Thyroid gland (tissue), 4 donors: Measurements from ENCODE around the gene ENDOU.

Experiments
- POLR2A ChIP-seq, 2 donors: fragments of 450-650 bp; IDR thresholded peaks; one replicate each; pipeline ENCODE4 v1.6.1; 2017; ENCODE audit warnings: antibody characterized with exemption in 2 of 2, mild to moderate bottlenecking in 2 of 2, moderate library complexity in 1 of 2
- TF ChIP-seq, protein P1 (sequence below), 6 experiments: fragments of 200-600 bp in 3 of 6; fragments of 450-650 bp in 3 of 6; sonication (generic) in 3 of 6; IDR thresholded peaks; one replicate each; pipeline ENCODE4 v1.5.1; 2016 to 2019; ENCODE audit warnings: antibody characterized with exemption in 6 of 6, mild to moderate bottlenecking in 2 of 6, inconsistent platforms in 1 of 6, moderate library complexity in 1 of 6

- TF ChIP-seq POLR2A (IDR thresholded peaks at IDR 0.05) = no peak
- TF ChIP-seq, protein P1, sequence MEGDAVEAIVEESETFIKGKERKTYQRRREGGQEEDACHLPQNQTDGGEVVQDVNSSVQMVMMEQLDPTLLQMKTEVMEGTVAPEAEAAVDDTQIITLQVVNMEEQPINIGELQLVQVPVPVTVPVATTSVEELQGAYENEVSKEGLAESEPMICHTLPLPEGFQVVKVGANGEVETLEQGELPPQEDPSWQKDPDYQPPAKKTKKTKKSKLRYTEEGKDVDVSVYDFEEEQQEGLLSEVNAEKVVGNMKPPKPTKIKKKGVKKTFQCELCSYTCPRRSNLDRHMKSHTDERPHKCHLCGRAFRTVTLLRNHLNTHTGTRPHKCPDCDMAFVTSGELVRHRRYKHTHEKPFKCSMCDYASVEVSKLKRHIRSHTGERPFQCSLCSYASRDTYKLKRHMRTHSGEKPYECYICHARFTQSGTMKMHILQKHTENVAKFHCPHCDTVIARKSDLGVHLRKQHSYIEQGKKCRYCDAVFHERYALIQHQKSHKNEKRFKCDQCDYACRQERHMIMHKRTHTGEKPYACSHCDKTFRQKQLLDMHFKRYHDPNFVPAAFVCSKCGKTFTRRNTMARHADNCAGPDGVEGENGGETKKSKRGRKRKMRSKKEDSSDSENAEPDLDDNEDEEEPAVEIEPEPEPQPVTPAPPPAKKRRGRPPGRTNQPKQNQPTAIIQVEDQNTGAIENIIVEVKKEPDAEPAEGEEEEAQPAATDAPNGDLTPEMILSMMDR (IDR thresholded peaks at IDR 0.05) = no peak
These were observed 33.2 kb upstream of the ENDOU start for GRCh38 chr12:47758584-47758833.
